ENCODE data around the gene EPHB2.

GRCh38 chr1:22962558-22962957, 251.9 kb downstream of the EPHB2 start:
- TF ChIP-seq, protein P1, sequence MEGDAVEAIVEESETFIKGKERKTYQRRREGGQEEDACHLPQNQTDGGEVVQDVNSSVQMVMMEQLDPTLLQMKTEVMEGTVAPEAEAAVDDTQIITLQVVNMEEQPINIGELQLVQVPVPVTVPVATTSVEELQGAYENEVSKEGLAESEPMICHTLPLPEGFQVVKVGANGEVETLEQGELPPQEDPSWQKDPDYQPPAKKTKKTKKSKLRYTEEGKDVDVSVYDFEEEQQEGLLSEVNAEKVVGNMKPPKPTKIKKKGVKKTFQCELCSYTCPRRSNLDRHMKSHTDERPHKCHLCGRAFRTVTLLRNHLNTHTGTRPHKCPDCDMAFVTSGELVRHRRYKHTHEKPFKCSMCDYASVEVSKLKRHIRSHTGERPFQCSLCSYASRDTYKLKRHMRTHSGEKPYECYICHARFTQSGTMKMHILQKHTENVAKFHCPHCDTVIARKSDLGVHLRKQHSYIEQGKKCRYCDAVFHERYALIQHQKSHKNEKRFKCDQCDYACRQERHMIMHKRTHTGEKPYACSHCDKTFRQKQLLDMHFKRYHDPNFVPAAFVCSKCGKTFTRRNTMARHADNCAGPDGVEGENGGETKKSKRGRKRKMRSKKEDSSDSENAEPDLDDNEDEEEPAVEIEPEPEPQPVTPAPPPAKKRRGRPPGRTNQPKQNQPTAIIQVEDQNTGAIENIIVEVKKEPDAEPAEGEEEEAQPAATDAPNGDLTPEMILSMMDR (IDR thresholded peaks at IDR 0.05): no peak
- no peak for TF ChIP-seq POLR2A (IDR thresholded peaks at IDR 0.05)
